Stimulated activated CD4-positive, alpha-beta T cell treated with anti-CD3 and anti-CD28 coated beads, TNF-alpha, amount 100 ng/mL, for 1 hour (primary cell): ENCODE results near the gene PROZ.
"Not testable (repeated sequence)": the region's sequence is repeated elsewhere in the genome, so short reads cannot be mapped to it uniquely, and the experiment has no call there.

ENCODE experiments used
- DNase-seq, 3 donors: peaks; one replicate each; pipeline ENCODE4 v3.0.0-alpha.2; 2020; ENCODE audit warnings: low read depth in 3 of 3, low spot score in 1 of 3

The PROZ gene

GRCh38 chr13:113157929-113158747, at the start of gene PROZ:
Gene PROZ (plus strand): TSS chr13:113158648. CDS start chr13:113158661, 13 bp downstream.
- DNase-seq, result no peak

DNA sequence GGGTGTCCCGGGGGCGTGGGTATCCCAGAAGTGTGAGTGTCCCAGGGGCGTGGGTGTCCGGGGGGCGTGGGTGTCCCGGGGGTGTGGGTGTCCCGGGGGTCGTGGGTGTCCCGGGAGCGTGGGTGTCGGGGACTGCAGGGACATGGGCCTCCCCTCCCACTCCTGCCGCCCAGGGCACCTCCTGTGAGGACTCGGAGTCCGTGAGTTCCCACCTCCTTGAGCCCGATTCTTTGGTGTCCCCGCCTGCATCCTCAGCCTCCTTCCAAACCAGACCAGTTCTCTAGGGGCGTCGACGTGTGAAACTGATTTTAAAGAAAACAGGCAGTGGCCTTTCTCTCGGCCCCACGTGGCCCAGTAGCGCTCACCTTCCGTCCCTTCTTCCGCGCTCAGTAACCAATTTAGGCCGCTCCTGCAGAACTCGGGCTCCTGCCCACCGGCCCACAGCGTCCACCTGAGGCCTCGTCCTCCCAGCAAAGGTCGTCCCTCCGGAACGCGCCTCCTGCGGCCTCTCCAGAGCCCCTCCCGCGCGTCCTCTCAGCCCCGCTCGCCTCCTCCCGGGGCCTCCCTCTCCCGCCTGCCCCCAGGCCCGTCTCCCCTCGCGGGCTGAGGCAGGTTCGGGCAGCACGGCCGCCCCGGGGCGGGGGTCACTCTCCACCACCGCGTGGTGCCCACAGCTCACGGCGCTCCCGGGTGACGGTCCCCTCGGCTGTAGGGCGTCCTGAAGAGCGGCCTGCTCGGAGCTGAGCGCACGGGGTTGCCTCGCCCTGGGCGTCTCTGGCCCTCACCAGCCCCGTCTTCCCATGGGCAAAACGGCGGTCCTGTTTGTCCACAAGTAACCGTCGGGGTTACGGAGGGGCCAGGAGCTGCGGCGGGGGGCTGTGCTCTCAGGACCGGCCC, 49.0 kb upstream of the PROZ start:
- DNase-seq, result no peak

DNA sequence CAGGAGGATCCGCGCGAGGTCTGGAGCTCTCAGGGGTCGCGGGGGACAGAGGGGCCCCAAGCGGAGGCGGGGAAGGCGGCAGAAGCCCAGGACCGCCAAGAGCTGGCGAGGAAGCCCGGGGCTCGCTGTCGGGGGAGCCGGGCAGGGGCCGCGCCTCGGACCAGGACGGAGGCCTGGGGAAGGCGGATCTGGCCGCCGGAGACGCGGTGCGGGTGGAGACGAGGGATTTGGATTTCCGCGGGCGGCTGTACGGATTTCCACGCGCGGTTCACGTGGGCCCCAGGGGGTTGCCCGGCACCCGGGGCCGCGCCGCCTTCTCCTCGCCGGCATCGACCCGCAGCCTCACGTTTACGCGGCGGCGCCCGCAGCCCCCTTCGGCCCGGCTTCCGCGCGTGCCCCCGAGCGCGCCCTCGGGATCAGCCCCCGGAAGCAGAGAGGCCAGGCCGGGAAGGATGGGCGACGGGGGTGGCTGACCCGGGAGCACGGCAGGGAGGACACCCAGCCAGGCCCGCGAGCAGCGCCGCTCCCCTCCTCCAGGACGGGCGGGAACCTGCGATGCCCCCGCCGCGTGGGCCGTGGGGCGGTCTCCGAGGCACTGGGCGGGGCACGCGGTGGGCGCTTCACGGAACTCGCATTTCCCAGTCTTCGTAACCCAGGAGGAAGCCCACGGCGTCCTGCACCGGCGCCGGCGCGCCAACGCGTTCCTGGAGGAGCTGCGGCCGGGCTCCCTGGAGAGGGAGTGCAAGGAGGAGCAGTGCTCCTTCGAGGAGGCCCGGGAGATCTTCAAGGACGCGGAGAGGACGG, 48.2 kb upstream of the PROZ start:
- DNase-seq, result peak in 1 of 3 donors; percentile 10

- peak in 1 of 3 donors; percentile 4 for DNase-seq
Measured at GRCh38 chr13:113110852-113111315, 47.6 kb upstream of the PROZ start.

DNA sequence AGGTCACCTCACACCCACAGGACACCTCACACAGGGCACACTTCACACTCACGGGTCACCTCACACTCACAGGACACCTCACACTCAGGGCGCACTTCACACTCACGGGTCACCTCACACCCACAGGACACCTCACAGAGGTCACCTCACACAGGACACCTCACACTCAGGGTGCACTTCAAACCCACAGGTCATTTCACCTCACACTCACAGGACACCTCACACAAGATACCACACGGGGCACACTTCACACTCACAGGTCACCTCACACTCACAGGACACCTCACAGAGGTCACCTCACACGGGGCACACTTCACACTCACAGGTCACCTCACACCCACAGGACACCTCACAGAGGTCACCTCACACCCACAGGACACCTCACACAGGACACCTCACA, 46.6 kb upstream of the PROZ start:
- not testable (repeated sequence) for DNase-seq

- not testable (repeated sequence) for DNase-seq
Measured at GRCh38 chr13:113112475-113112874, 46.0 kb upstream of the PROZ start.

- DNase-seq, result no peak
Measured at GRCh38 chr13:113112893-113113845, 45.3 kb upstream of the PROZ start.

GRCh38 chr13:113113846-113114271, 44.6 kb upstream of the PROZ start:
- no peak for DNase-seq

GRCh38 chr13:113114511-113115362, 43.7 kb upstream of the PROZ start:
- no peak for DNase-seq

DNA sequence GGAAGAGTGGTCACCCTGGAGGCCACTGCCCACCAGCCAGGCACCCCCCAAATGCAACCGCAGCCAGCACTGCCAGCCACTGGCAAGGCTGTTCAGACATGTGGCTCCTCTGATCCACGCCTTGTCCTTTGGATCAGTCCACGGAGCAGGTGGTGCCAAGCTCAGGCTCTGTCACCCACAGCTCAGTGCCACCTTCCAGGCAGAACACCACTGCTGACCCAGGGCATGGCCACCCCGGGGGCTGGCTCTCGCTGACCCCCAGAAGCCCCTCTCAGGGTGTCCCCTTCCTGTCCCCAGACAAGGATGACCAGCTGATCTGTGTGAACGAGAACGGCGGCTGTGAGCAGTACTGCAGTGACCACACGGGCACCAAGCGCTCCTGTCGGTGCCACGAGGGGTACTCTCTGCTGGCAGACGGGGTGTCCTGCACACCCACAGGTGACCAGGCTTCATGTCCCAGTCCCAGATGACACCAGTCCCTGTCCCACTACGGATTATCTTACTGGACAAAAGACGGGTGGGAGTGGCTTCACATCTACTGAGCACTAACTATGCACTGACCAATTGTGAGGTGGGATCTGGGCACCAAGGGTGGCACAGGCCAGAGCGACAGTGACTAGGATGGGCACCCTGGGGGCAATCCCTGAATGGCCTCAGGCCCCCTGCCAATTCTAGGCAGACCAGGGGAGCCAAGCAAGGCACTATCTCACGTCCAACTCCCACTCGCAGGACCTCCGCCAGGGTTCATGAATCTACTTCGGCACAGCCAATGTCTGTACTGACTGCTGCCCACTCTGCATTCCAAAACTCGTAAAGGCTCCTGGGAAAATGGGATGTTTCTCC, 42.9 kb upstream of the PROZ start:
- DNase-seq, result no peak

DNA sequence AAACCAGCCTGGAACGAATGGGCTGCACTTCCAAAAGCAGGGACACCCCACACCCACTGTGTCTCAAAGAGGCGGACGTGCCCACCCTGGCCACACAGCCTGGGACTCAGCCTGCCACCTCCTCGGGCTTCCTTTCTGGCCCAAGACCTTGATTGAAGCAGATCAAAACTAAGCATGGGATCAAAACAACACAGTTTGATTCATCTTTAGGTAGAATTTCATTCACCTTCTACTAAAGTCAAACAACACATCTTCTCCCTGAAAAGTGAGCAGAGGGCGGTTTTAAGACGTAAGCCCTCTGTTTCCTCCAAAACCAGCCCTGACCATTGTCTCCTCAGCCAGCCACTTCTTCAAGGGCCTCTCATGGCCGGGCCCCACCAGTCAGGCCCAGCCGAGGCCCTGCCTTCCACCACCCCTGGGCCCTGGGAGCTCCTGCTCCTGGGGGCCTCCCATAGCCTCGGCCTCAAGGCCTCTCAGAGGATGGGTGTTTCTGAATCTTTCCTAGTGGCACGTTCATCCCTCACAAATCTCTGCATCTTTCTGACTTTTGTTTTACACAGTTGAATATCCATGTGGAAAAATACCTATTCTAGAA, 42.1 kb upstream of the PROZ start:
- DNase-seq, result no peak

GRCh38 chr13:113116871-113117271, 41.6 kb upstream of the PROZ start:
- no peak for DNase-seq

GRCh38 chr13:113117335-113117872, 41.0 kb upstream of the PROZ start:
- no peak for DNase-seq

- no peak for DNase-seq
Measured at GRCh38 chr13:113117911-113118260, 40.6 kb upstream of the PROZ start.

- DNase-seq, result no peak
Measured at GRCh38 chr13:113118261-113119021, 40.0 kb upstream of the PROZ start.

- DNase-seq, result no peak
Measured at GRCh38 chr13:113119166-113119821, 39.2 kb upstream of the PROZ start.
